K562 (cell line): ENCODE measurements around the gene PRKACG. TPM values are rescaled to one million over a fixed set of nuclear protein-coding genes. Genes with fewer than 3 reads are reported as not detected.

Experiments
- ATAC-seq: fragments of 200-7000 bp; cut with Tn5 transposase; 3 replicates; pipeline ENCODE4 v1.9.1; 2020; ENCODE audit warnings: moderate library complexity
- BruUV-seq: library from RNA; stranded (reverse); fragments of 400-500 nt; replicated peaks from 2 replicates; lab custom pipeline; 2021; lab: Mats Ljungman, UMichigan
- CTCF ChIA-PET: fragments of 300-600 bp; formaldehyde crosslinking; extraction: SDS; loops from one replicate; lab custom pipeline; 2021; ENCODE audit warnings: low intra/inter-chr PET ratio; lab: Yijun Ruan, JAX
- POLR2A ChIA-PET: fragments of 300-600, 350-650 bp; sonication (Branson Sonifier 250); formaldehyde crosslinking; extraction: SDS; loops from one replicate; lab custom pipeline; 2021; ENCODE audit warnings: antibody characterized with exemption, inconsistent platforms; lab: Yijun Ruan, JAX
- DNase-seq, 4 experiments: peaks; one replicate each; pipeline versions ENCODE4 v3.0.0 to v3.0.0-alpha.2; 2011 to 2018; ENCODE audit warnings: low spot score in 3 of 4, mixed read lengths in 3 of 4; ENCODE audit errors: extremely low read depth in 1 of 4
- FAIRE-seq: peaks from 2 replicates; lab custom pipeline; 2011; peaks lifted over from hg19 to GRCh38; lab: Jason Lieb, UNC
- H2AFZ ChIP-seq: 2 replicates; pipeline ENCODE4 v1.6.0; 2011; ENCODE audit warnings: low read depth, low read length, control low read depth, inconsistent platforms
- H3K27ac ChIP-seq: fragments of 200-600 bp; 3 replicates; pipeline ENCODE4 v1.8.0; 2011; ENCODE audit warnings: low read depth, mild to moderate bottlenecking, control low read depth, inconsistent platforms, low read length, moderate library complexity, mixed read lengths; ENCODE audit errors: extremely low read depth
- H3K27me3 ChIP-seq, 2 experiments: fragments of 300-600 bp in 1 of 2; 2 replicates in 1 of 2; 3 replicates in 1 of 2; pipeline versions ENCODE4 v1.6.0 to v1.8.0; 2011; ENCODE audit warnings: inconsistent platforms in 2 of 2, low read length in 2 of 2, mild to moderate bottlenecking in 1 of 2, mixed read lengths in 1 of 2, moderate library complexity in 1 of 2; ENCODE audit not compliant: control insufficient read depth in 2 of 2, insufficient read depth in 2 of 2
- H3K36me3 ChIP-seq: fragments of 300-600 bp; 3 replicates; pipeline ENCODE4 v1.8.0; 2011; ENCODE audit warnings: mild to moderate bottlenecking, low read length, inconsistent platforms; ENCODE audit not compliant: control insufficient read depth, insufficient read depth
- H3K4me1 ChIP-seq, 2 experiments: fragments of 200-600 bp in 1 of 2; replicated peaks in 1 of 2; 2 replicates in 1 of 2; 3 replicates in 1 of 2; pipeline versions ENCODE4 v1.5.1 to v1.8.0; 2011; ENCODE audit warnings: inconsistent platforms in 2 of 2, low read length in 2 of 2, mild to moderate bottlenecking in 1 of 2, mixed read lengths in 1 of 2, moderate library complexity in 1 of 2; ENCODE audit not compliant: control insufficient read depth in 2 of 2, insufficient read depth in 2 of 2
- H3K4me2 ChIP-seq: 2 replicates; pipeline ENCODE4 v1.6.1; 2011; ENCODE audit warnings: low read length, control low read depth, inconsistent platforms, mixed read lengths; ENCODE audit not compliant: insufficient read depth
- H3K4me3 ChIP-seq: fragments of 200-600 bp; sonication (generic), shearing (Covaris generic); 2 replicates; pipeline ENCODE4 v1.5.1; 2016; ENCODE audit warnings: control low read depth, inconsistent platforms
- H3K79me2 ChIP-seq: fragments of 200-600 bp; 3 replicates; pipeline ENCODE4 v1.8.0; 2011; ENCODE audit warnings: low read length, inconsistent platforms; ENCODE audit not compliant: control insufficient read depth, insufficient read depth
- H3K9ac ChIP-seq, 2 experiments: 2 replicates each; pipeline versions ENCODE4 v1.6.0 to v1.6.1; 2011; ENCODE audit warnings: low read depth in 2 of 2, low read length in 2 of 2, control low read depth in 1 of 2, inconsistent platforms in 1 of 2, mild to moderate bottlenecking in 1 of 2, mixed read lengths in 1 of 2; ENCODE audit not compliant: insufficient read depth in 1 of 2
- H3K9me1 ChIP-seq: one replicate; pipeline ENCODE4 v1.6.0; 2011; ENCODE audit warnings: inconsistent platforms, mild to moderate bottlenecking, low read length, moderate library complexity; ENCODE audit not compliant: control insufficient read depth, insufficient read depth
- H3K9me3 ChIP-seq: replicated peaks from 2 replicates; pipeline ENCODE4 v1.5.1; 2011; ENCODE audit warnings: low read depth, low read length, inconsistent platforms; ENCODE audit not compliant: control insufficient read depth, insufficient read depth
- H4K20me1 ChIP-seq: replicated peaks from 2 replicates; pipeline ENCODE4 v1.6.1; 2011; ENCODE audit warnings: low read length, inconsistent platforms, mixed read lengths; ENCODE audit not compliant: control insufficient read depth, insufficient read depth
- DLX4 ChIP-seq: fragments of 250-450 bp; sonication (Bioruptor Pico); IDR thresholded peaks from 2 replicates; pipeline ENCODE4 v1.6.1; 2021; ENCODE audit warnings: mild to moderate bottlenecking
- EWSR1 ChIP-seq: fragments of 450-650 bp; IDR thresholded peaks from 2 replicates; pipeline ENCODE4 v1.6.1; 2018; ENCODE audit warnings: borderline replicate concordance, mild to moderate bottlenecking, low read depth, moderate library complexity; ENCODE audit not compliant: partially characterized antibody
- HDAC8 ChIP-seq: fragments of 450-650 bp; IDR thresholded peaks from 2 replicates; pipeline ENCODE4 v1.6.1; 2016; ENCODE audit warnings: mild to moderate bottlenecking, missing genetic modification characterization, moderate library complexity, missing compliant biosample characterization
- NR2C1 ChIP-seq, 2 experiments: fragments of 450-650 bp; IDR thresholded peaks; 2 replicates each; pipeline ENCODE4 v1.6.1; 2017; ENCODE audit warnings: mild to moderate bottlenecking in 2 of 2, antibody characterized with exemption in 1 of 2, inconsistent platforms in 1 of 2, missing compliant biosample characterization in 1 of 2, missing genetic modification characterization in 1 of 2
- NR2F6 ChIP-seq: fragments of 450-650 bp; formaldehyde crosslinking; IDR thresholded peaks from 2 replicates; pipeline ENCODE4 v1.4.0; 2020; ENCODE audit warnings: mild to moderate bottlenecking
- PATZ1 ChIP-seq: fragments of 250-450 bp; sonication (Bioruptor Pico); IDR thresholded peaks from 2 replicates; pipeline ENCODE4 v1.5.0; 2020; ENCODE audit warnings: mild to moderate bottlenecking, borderline replicate concordance
- RBM15 ChIP-seq: fragments of 200-400 bp; formaldehyde crosslinking; IDR thresholded peaks from 2 replicates; pipeline ENCODE4 v1.6.1; 2018; ENCODE audit warnings: mild to moderate bottlenecking, low read length, moderate library complexity; ENCODE audit not compliant: insufficient read depth
- SAFB2 ChIP-seq: fragments of 200-400 bp; formaldehyde crosslinking; IDR thresholded peaks from 2 replicates; pipeline ENCODE4 v1.6.1; 2018; ENCODE audit warnings: borderline replicate concordance, low read length, low read depth, moderate library complexity; ENCODE audit not compliant: severe bottlenecking
- STAG1 ChIP-seq: sonication (generic); formaldehyde crosslinking; IDR thresholded peaks from 2 replicates; pipeline ENCODE4 v1.5.0; 2020; ENCODE audit warnings: missing genetic modification reagents, borderline replicate concordance
- WGBS: fragments of 100-300 bp; shearing (Covaris generic); methylation state at CpG from one replicate; pipeline ENCODE4 v1.1.6; 2016; ENCODE audit warnings: low coverage, mixed read lengths; ENCODE audit not compliant: insufficient coverage; ENCODE audit errors: missing lambda C conversion rate; 5-methylcytosine and 5-hydroxymethylcytosine counted together
- in situ Hi-C: fragments of 300-500 bp; cut with MboI; formaldehyde crosslinking; loops from 4 replicates; pipeline ENCODE4 v1.15.0; 2018; ENCODE audit warnings: inconsistent platforms, mixed read lengths
- intact Hi-C: fragments of 100-400 bp; cut with micrococcal nuclease; formaldehyde crosslinking; loops from 2 replicates; pipeline ENCODE4 v1.14.2; 2022
- polyA plus RNA-seq, 8 experiments: library from polyadenylated mRNA; depleted of rRNA in 4 of 8; stranded (reverse) in 5 of 8; unstranded in 3 of 8; fragments of >200 nt; fragmentation: Nextera tagmentation in 2 of 8; fragmentation: Illumina TruSeq in 1 of 8; extraction: Ambion mirVana in 2 of 8; extraction: Trizol in 1 of 8; gene quantifications; 2 replicates each; pipeline versions ENCODE4 v1.2.1 to v1.2.3, GENCODE V29; 2011 to 2014; ENCODE audit warnings: inconsistent platforms in 1 of 8, missing spikeins in 1 of 8
- total RNA-seq, 7 experiments: library from RNA; depleted of rRNA in 6 of 7; stranded (reverse); fragments of >200 nt in 6 of 7; fragmentation: Illumina TruSeq in 2 of 7; extraction: Trizol in 2 of 7; gene quantifications; 2 replicates each; pipeline versions ENCODE4 v1.2.1 to v1.2.3, GENCODE V29; 2011 to 2021; ENCODE audit warnings: low replicate concordance in 1 of 7
- TF ChIP-seq, protein P1 (sequence below): fragments of 250-450 bp; sonication (Bioruptor Pico); IDR thresholded peaks from 2 replicates; pipeline ENCODE4 v1.8.0; 2021; ENCODE audit warnings: moderate library complexity, mild to moderate bottlenecking, inconsistent platforms
- TF ChIP-seq, protein P2 (sequence below): sonication (generic); formaldehyde crosslinking; IDR thresholded peaks from 2 replicates; pipeline ENCODE4 v1.8.0; 2022; ENCODE audit warnings: mild to moderate bottlenecking, missing genetic modification reagents
- TF ChIP-seq, protein P3 (sequence below): fragments of 450-650 bp; formaldehyde crosslinking; IDR thresholded peaks from 2 replicates; pipeline ENCODE4 v1.4.0; 2020; ENCODE audit warnings: mild to moderate bottlenecking
- TF ChIP-seq, protein P4 (sequence below): sonication (generic); formaldehyde crosslinking; IDR thresholded peaks from 2 replicates; pipeline ENCODE4 v1.8.1; 2023; ENCODE audit warnings: mild to moderate bottlenecking, missing genetic modification reagents

The PRKACG gene
- total and polyA plus RNA-seq, 9 of the 15 experiments (the other 6 are each of a cell fraction or from before 2014, with no cell fraction given), result not detected

DNA sequence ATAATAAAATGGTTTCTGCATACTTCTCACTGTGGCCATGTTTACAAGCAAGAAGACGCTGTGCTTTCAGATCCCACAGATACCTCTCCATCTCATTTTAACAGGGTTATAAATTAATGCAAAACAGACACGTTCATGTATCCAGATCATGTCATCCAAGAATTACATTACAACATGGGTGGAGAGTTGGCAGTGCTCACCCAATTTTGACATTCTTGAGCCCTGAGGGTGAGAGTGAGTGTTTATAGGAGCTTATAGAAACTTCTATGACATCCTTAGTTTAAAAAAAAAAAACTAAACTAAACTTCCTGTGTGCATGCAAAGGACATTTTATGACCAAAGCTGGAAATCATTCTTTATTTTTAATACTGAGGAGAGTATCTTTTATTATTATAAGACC, 9.1 kb downstream of the PRKACG start:
- no peak overlapping the region for H3K9ac ChIP-seq
- intact Hi-C loops (no loop called here), in situ Hi-C loops (loop anchor here (5.0 kb wide), 1 partner anchor 423 kb away; no protein-coding TSS in a partner anchor)
- ChIA-PET POLR2A (no interaction called here), CTCF (no interaction called here)
- no peak overlapping the region for H3K27ac ChIP-seq
- no peak overlapping the region for H3K4me3 ChIP-seq
- ATAC-seq, result no peak
- H4K20me1 ChIP-seq, result no peaks in the 10 kb centered on the region
- FAIRE-seq, result no peak
- H3K27me3 ChIP-seq, result no peaks in the 10 kb centered on the region
- H3K4me2 ChIP-seq, result no peak overlapping the region
- DNase-seq, result no peak
- 52% methylated on average over 2 of the region's 2 CpGs for WGBS
- H3K79me2 ChIP-seq, result no peaks in the 10 kb centered on the region
- no peaks in the 10 kb centered on the region for H3K9me1 ChIP-seq
- H2AFZ ChIP-seq, result no peak overlapping the region
- H3K36me3 ChIP-seq, result no peaks in the 10 kb centered on the region; the same call in 2 of the 3 replicates
- no peaks in the 10 kb centered on the region; a peak in 1 of 5 replicates for H3K4me1 ChIP-seq
- no peaks in the 10 kb centered on the region for H3K9me3 ChIP-seq
- BruUV-seq, result no TSS peak
- TF ChIP-seq EWSR1, result no peak
- TF ChIP-seq, protein P1, sequence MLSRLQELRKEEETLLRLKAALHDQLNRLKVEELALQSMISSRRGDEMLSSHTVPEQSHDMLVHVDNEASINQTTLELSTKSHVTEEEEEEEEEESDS, result no peak
- no peak for TF ChIP-seq DLX4 (CRISPR knock-in tag)
- no peak for TF ChIP-seq SAFB2
- TF ChIP-seq STAG1 (CRISPR knock-in tag), result no peak
- TF ChIP-seq PATZ1 (CRISPR knock-in tag), result no peak
- TF ChIP-seq, protein P2, sequence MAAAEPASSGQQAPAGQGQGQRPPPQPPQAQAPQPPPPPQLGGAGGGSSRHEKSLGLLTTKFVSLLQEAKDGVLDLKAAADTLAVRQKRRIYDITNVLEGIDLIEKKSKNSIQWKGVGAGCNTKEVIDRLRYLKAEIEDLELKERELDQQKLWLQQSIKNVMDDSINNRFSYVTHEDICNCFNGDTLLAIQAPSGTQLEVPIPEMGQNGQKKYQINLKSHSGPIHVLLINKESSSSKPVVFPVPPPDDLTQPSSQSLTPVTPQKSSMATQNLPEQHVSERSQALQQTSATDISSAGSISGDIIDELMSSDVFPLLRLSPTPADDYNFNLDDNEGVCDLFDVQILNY (CRISPR knock-in tag), result no peak
- TF ChIP-seq NR2C1 (IDR thresholded peaks at IDR 0.05), result no peak
- TF ChIP-seq NR2C1 (tag; IDR thresholded peaks at IDR 0.05), result no peak
- no peak for TF ChIP-seq RBM15
- TF ChIP-seq, protein P3, sequence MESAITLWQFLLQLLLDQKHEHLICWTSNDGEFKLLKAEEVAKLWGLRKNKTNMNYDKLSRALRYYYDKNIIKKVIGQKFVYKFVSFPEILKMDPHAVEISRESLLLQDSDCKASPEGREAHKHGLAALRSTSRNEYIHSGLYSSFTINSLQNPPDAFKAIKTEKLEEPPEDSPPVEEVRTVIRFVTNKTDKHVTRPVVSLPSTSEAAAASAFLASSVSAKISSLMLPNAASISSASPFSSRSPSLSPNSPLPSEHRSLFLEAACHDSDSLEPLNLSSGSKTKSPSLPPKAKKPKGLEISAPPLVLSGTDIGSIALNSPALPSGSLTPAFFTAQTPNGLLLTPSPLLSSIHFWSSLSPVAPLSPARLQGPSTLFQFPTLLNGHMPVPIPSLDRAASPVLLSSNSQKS (CRISPR knock-in tag), result no peak
- TF ChIP-seq, protein P4, sequence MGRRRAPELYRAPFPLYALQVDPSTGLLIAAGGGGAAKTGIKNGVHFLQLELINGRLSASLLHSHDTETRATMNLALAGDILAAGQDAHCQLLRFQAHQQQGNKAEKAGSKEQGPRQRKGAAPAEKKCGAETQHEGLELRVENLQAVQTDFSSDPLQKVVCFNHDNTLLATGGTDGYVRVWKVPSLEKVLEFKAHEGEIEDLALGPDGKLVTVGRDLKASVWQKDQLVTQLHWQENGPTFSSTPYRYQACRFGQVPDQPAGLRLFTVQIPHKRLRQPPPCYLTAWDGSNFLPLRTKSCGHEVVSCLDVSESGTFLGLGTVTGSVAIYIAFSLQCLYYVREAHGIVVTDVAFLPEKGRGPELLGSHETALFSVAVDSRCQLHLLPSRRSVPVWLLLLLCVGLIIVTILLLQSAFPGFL, result no peak
- TF ChIP-seq HDAC8 (tag), result no peak
- TF ChIP-seq NR2F6, result no peak
